ENCODE data around the gene PAQR8.
"Not testable (repeated sequence)": the region's sequence is repeated elsewhere in the genome, so short reads cannot be mapped to it uniquely, and the experiment has no call there.

Gene PAQR8

DNA sequence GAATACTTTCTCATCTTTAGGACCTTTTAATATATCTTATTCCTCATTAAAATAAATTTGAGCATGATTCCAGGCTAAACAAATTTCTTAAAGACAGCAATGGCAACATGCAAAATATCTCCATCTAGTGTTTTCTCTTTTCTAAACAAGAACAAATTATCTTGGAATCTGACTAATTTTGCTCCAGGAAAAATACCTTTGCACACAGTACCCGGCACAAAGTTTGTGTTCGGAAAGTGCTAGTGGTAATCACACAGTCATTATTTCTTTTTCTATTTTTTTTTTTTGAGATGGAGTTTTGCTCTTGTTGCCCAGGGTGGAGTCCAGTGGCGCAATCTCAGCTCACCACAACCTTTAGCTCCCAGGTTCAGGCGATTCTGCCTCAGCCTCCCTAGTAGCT is 50.0 kb downstream of the PAQR8 start:
- no peak for DNase-seq

DNA sequence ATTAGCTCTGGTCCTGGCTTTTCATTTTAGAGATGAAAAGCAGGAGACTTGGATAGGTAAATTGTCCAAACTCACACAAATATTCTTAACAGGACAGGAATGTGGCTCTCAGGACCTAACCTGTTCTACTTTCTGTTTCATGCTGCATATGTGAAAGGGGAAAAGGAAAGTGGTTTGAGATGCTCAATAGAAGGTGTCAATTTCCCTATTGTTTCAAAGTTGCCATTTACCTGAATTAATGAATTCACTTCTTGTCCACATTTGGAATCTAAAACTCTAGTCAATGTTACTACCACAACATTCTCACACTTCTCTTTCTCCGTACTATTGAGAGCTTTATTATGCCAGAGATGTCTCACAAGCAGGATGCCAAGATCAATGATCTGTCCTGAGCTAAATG is 53.4 kb downstream of the PAQR8 start:
- no peak for DNase-seq

DNA sequence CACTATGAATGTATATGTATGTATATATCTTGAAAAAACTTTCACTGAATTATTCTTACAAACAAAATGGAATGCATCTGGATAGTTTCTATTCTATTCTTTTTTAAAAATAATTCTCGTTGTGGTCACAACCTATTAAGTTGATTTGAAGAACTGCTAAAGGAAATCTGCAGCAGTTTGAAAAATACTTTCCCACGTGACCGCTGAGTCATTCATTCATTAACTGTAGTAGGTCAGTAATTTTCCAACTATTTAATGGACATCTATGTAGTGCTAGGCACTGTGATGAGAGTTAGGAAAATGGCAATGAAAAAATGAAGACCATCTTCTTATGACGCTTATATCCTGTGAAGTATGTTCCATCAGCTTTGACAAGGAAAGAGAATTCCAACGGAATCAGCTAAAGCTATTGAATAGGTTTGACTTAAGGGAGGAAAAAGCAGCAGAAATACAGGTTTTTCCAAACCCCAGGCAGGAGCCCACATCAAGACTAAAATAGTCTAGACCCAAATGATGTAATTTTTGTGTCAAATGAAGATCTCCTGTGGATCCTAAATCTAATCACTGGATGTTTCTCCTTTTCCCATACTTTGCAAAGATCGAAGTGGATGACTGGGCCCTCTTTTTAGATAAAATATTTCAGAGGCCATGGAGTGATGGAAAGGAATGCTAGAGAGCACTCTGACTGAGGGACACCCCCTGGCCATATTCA is 54.1 kb downstream of the PAQR8 start:
- DNase-seq: peak; percentile 11 to 22 (median 20)

DNA sequence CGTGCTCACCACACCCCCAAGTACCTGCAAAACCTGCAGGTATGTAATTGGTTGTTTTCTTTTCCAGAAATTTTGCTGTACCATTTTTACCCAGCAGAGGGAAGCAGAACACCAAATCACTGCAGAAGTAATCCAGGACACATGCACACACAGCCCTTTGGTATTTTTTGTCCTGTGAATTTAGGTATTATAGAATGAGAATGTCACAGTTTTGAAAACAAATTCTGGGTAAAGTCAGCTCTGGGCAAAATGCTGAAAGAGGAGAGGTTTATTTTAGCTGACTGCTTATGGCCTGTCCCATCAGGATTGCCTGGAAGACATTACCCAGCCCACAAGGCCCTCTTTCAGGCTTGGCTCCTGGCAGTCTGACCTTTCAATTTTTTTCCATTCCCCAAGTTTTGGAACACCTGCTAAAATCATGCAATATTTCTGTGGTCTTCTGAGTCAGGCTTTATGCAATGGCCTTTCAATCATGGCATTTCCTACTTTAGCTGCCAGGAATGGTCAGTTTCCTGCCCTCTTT is 54.7 kb downstream of the PAQR8 start:
- DNase-seq: peak; percentile 59 to 76 (median 63)

DNA sequence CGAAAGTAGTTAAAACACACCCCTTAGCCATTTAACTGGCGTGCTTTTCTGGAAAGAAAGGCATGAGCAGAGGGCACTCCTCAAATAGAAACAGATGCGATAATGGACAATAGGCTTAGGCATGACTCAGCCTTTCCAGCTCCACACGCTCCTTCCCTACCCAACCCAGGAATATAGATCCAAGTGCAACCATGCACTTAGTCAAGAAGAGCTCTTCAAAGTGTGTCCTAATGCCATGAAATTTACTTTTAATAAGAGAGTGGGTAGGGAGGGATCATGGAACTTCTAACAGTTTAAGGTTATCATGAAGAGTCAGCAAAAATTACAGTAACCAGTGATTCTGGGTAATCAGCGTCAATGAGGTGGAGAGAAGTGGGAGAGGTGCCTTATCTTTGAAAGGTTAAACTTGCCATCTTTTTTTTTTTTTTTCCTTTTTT is 55.7 kb downstream of the PAQR8 start:
- DNase-seq: no peak

DNA sequence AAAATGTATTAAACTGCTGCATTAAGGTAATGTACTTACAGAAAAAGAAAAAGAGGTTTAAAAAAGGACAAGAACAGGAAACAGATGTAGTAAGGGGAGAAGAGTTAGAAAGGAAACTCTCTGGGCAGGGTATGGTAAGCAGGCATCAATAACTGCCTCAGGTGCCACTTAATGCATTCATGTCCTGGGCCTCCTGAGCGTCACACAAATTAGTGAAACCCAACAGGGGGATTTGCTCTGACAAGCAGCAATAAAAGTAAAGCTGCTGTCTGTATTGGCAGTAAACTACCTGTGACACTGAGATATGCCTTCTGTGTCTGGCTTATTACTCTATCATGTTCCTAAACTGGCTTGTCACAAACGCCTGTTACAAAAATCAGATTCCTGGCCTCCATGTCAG is 56.7 kb downstream of the PAQR8 start:
- no peak for DNase-seq

DNA sequence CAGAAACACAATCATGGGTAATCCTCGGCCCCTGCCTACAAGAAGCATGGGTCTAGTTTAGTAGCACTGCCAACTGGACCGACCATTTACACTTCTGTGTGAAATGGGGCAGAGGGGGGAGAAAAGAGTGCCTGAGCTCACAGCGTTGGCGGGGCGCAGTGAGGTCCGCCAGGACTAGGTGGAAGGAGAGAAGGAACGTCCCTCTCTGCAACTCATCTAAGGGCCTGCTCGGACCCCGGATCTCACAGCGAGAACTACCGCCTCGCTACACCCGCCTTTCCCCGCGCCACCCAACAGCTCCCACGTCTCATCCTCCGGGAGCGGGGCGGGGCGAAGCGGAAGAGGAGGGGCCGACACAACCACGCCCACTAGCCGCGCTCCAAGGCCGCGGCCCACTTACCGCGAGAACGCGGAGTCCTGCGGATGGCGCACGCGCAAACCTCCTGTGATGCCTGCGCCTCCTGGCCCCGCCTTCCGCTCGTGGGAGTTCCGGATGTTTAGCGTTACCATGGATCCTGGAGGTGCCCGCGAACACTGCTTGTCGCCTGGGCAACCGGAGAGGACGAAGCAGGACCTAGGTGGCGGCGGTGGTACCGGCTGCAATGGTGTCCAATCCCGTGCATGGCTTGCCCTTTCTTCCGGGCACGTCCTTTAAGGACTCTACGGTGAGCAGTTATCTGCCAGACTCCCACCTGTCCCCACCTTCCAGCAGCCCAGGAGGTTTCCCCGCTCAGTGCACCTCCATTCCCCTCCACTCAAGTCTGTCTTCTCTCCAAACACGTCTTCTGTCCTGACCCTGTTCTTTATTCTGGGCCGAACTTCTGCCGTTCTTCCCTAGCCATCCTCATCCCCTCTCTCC is 58.1 kb downstream of the PAQR8 start, which contains the start of gene EFHC1:
Gene EFHC1, plus strand, starts transcription at position 534 of the 859 bp plus-strand sequence. Its CDS starts 69 bp downstream, at position 603.
- DNase-seq: peak; percentile 99 to 100 (median 99)

DNA sequence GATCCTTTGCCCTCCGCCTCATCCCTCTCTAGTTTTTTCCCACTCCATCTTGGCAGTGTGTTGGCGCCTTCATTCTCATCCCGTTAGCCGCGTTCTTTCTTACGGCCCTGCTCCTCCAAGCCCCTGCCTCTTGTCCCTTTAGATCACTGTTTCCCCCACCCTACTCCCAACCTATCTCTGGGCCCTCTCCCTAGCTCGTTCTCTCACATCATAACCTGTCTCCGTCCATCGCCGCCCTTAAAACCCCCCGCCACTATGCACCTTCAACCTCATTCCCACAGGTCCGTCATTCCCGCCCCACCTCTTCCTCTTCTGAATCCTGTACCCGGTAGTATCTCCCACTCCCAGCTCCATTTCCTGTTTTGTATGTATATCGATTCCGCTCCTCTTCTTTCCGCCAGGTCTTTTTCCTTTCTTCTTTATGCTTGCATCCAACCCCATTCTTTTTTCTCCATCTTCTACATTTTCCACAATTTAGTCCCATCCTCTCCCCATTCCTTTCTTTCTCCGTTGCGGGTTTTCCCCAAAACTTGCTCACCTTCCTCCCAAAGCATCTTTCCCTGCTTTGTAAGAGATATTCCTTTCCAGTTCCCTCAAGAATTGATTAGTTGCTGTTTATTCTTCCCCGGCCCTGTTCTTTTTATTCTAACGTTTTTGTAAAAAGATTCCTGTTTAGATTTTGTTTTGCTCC is 58.9 kb downstream of the PAQR8 start:
- peak in 3 of 4 experiments; percentile 7 to 42 (median 29) for DNase-seq

DNA sequence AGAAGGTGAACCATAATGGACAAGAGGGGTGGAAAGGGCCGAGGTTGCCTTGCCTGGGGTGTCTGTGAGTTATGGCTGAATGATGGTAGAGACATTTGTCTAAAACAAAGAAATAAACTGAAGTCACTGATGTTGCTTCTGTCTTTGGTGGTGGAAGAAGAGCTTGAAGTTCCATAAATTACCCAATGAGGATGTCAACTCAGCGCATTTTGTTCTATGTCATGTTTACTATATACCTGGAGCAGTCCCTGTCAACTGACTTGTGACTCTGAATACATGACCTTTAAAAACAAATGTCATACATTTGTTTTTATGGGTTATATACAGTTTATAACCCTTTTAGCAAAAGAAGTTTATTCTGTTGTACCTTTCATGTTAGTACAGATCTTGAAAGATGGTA is 60.2 kb downstream of the PAQR8 start:
- DNase-seq: no peak

DNA sequence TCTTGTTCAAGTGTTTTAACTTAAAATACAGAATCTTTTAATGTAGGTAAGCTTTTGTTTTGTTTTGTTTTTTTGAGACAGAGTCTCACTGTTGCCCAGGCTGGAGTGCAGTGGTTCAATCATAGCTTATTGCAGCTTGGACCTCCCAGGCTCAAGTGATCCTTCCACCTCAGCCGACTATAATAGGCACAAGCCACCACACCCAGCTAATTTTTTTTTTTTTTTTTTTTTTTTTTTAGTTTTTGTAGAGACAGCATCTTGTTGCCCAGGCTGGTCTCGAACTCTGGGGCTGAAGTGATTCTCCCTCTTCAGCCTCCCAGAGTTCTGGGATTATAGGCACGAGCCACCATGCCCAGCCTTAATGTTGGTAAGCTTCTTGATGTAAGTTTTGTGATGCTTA is 61.5 kb downstream of the PAQR8 start:
- DNase-seq: no peak

DNA sequence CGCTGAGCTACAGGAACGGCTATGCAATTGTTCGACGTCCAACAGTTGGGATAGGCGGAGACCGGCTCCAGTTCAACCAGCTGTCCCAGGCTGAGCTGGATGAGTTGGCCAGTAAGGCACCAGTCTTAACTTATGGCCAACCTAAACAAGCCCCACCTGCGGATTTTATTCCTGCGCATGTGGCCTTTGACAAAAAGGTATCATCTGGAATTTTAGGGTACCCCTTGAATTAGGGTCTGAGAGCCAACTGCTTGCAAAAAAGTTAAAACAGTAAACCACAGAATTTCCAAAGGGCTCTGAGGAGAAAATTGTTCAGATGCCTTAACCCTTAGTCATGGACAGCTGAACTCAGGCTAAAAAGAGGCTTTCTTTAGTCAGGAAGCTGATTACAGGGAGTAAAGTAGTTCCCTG is 62.0 kb downstream of the PAQR8 start:
- DNase-seq: no peak

DNA sequence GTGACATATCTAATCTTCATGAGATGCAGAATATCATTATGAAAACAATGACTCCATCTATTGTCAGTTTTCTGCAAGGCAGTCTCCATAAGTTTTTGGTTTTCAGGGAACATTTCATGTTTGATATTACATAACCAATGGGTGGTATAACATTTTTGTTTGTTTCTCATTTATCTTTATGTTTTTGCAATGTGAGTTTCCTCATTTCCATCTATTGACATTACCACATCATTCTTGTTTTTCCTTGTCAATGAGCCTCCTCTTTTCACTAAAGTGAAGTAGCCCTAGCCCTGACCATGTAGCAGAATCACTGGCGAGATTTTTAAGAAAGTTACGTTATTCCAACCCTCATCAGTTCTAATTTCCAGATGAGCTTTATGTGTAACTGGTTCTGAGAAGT is 62.6 kb downstream of the PAQR8 start:
- no peak for DNase-seq

DNA sequence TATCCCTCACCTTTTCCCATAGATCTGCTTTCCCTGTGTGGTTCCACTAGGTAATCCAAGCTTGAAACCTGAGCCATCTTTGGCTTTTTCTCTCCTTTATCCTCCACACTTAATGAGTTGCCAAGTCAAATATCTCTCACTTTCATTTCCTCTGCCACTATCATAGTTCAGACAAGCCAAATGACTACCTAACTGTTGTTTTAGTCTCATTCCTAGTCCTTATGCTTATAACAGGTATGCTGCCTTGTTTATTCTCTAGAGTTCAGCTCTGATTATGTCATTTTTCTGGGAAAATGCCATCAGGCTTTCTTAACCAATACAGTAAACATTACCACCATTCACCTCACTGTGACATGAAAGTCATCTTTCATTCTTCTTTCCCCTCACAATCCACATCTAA is 64.7 kb downstream of the PAQR8 start:
- no peak for DNase-seq

DNA sequence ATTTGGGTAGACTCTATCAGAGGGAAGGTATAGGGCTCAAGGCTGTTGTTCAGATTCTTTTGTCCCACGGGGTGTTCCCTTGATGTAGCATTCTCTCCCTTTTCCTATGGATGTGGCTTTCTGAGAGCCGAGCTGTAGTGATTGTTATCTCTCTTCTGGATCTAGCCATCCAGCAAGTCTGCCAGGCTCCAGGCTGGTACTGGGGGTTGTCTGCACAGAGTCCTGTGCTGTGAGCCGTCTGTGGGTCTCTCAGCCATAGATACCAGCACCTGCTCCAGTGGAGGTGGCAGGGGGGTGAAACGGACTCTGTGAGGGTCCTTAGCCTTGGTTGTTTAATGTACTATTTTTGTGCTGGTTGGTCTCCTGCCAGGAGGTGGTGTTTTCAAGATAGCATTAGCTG is 71.3 kb downstream of the PAQR8 start:
- DNase-seq: not testable (repeated sequence)

DNA sequence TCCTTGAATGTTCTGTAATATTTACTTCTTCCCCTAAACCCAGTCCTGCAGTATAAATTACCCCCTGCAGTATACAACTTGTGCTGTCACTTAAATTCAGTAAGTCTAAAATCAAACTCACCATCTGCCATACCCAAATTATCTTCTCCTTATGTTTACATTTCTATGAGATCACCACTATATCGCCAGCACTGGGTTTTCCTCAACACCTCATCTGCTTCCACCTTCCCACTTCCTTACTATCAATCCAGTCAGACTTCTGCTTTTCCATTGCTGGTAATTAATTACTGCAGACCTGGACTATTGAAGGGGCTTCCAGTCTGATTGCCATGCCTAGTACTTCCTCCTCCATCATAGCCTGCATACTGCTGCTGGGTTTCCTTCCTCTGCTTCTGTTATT is 73.4 kb downstream of the PAQR8 start:
- DNase-seq: no peak

DNA sequence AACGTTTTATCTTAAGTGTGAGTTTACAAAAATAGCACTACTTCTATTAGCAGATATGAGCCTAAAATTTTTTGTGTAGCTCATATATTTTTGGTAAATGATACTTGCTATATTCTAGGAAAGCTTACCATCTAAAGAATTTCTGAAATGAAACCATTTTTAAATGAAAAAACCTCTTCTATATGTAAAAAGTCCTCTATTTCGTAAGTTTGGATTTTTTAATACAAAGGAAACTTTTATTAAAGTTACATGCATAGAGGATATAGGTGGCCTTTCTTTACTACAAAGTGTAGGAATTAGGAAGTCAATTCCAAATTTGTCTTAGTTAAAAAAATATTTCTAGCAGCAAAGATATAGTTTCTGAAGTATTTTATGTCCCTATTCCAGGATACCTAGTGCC is 77.0 kb downstream of the PAQR8 start:
- DNase-seq: no peak

DNA sequence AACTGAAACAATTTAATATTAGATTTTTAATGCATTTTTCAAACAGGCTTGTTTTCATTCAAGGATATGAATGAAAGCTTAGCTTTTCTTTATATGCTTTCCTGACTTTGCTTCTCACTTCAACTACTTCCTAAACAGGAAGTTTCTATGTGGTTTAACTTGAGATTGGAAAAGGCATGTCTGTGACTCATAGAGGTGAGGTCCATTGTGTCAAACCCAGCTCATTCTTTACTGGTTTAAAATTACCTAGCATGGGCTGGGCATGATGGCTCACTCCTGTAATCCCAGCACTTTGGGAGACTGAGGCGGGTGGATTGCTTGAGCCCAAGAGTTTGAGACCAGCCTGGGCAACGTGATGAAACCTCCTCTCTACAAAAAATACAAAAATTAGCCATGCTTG is 92.6 kb downstream of the PAQR8 start:
- peak in 1 of 4 experiments; percentile 17 for DNase-seq

DNA sequence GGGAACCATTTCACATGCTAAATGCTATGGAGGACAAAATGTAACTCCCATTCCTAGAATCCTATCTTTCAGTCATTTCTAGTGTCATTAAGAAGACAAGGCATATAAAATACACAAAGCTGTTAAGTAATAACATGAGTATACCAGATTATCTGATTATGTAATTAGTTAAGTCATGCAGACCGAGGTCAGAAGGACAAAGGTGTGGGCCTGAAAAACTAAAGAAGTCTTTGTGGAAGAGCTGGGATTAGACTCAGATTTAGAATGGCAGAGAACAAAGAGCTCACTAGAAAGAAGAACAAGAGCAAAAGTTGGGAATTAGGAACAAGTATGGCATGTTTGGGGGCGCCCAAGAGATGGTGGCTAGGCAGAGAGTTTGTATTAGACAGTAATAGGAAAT is 95.1 kb downstream of the PAQR8 start:
- no peak for DNase-seq
